IMR-90 (cell line): Measurements from ENCODE around the gene RLF. TPM values are rescaled to one million over a fixed set of nuclear protein-coding genes. Genes with fewer than 3 reads are reported as not detected.

Experiments used
- ATAC-seq: fragments of 200-7000 bp; cut with Tn5 transposase; 2 replicates; pipeline ENCODE4 v1.9.1; 2020; ENCODE audit warnings: low read depth, mild to moderate bottlenecking, moderate library complexity
- BruUV-seq: library from RNA; stranded (reverse); fragments of 400-500 nt; replicated peaks from 2 replicates; lab custom pipeline; 2021; lab: Mats Ljungman, UMichigan
- CTCF ChIA-PET: fragments of 300-600 bp; formaldehyde crosslinking; extraction: SDS; loops from one replicate; lab custom pipeline; 2021; ENCODE audit warnings: antibody characterized with exemption; lab: Yijun Ruan, JAX
- POLR2A ChIA-PET: fragments of 300-600 bp; sonication (Branson Sonifier 250); formaldehyde crosslinking; loops from one replicate; lab custom pipeline; 2022; ENCODE audit warnings: antibody characterized with exemption; ENCODE audit not compliant: unreplicated experiment; lab: Charles Lee
- DNase-seq: peaks from one replicate; pipeline ENCODE4 v3.0.0; 2013
- H2AFZ ChIP-seq: replicated peaks from 2 replicates; pipeline ENCODE3; 2013; ENCODE audit warnings: low read length, mild to moderate bottlenecking; ENCODE audit not compliant: poor library complexity
- H2AK5ac ChIP-seq: 2 replicates; pipeline ENCODE4 v1.6.1; 2013; ENCODE audit warnings: low read depth, low read length, inconsistent platforms
- H2AK9ac ChIP-seq: replicated peaks from 2 replicates; pipeline ENCODE3; 2013; ENCODE audit warnings: mild to moderate bottlenecking, low read depth, low read length, moderate library complexity; ENCODE audit not compliant: poor library complexity
- H2BK120ac ChIP-seq: 2 replicates; pipeline ENCODE4 v1.6.1; 2013; ENCODE audit warnings: low read depth, low read length, inconsistent platforms
- H2BK15ac ChIP-seq: 3 replicates; pipeline ENCODE4 v1.6.1; 2013; ENCODE audit warnings: low read depth, low read length, inconsistent platforms
- H2BK20ac ChIP-seq: 2 replicates; pipeline ENCODE4 v1.6.1; 2013; ENCODE audit warnings: low read depth, mild to moderate bottlenecking, inconsistent platforms, low read length, moderate library complexity
- H2BK5ac ChIP-seq: 2 replicates; pipeline ENCODE4 v1.6.1; 2013; ENCODE audit warnings: mild to moderate bottlenecking, low read depth, low read length, inconsistent platforms; ENCODE audit not compliant: poor library complexity, severe bottlenecking
- H3K14ac ChIP-seq: replicated peaks from 2 replicates; pipeline ENCODE4 v1.6.1; 2013; ENCODE audit warnings: low read depth, low read length, inconsistent platforms
- H3K18ac ChIP-seq: 2 replicates; pipeline ENCODE4 v1.6.1; 2013; ENCODE audit warnings: low read depth, low read length, control low read depth
- H3K23ac ChIP-seq: 2 replicates; pipeline ENCODE4 v1.6.1; 2013; ENCODE audit warnings: low read depth, low read length, inconsistent platforms
- H3K27ac ChIP-seq: 2 replicates; pipeline ENCODE4 v1.5.1; 2013; ENCODE audit warnings: mild to moderate bottlenecking, control low read depth, low read length; ENCODE audit not compliant: insufficient read depth
- H3K27me3 ChIP-seq: 2 replicates; pipeline ENCODE4 v1.6.1; 2013; ENCODE audit warnings: low read length; ENCODE audit not compliant: control insufficient read depth, insufficient read depth
- H3K36me3 ChIP-seq: 2 replicates; pipeline ENCODE4 v1.6.1; 2013; ENCODE audit warnings: low read length, mixed read lengths; ENCODE audit not compliant: control insufficient read depth, insufficient read depth
- H3K4ac ChIP-seq: 2 replicates; pipeline ENCODE4 v1.6.1; 2013; ENCODE audit warnings: low read depth, low read length, inconsistent platforms
- H3K4me1 ChIP-seq: 2 replicates; pipeline ENCODE4 v1.6.1; 2013; ENCODE audit warnings: low read length, mixed read lengths; ENCODE audit not compliant: control insufficient read depth, insufficient read depth
- H3K4me2 ChIP-seq: 2 replicates; pipeline ENCODE4 v1.6.1; 2013; ENCODE audit warnings: low read depth, mild to moderate bottlenecking, control low read depth, low read length, moderate library complexity
- H3K4me3 ChIP-seq: 2 replicates; pipeline ENCODE4 v1.5.1; 2013; ENCODE audit warnings: low read depth, mild to moderate bottlenecking, control low read depth, low read length, moderate library complexity; ENCODE audit not compliant: insufficient read depth
- H3K56ac ChIP-seq: 2 replicates; pipeline ENCODE4 v1.6.1; 2013; ENCODE audit warnings: low read length, inconsistent platforms; ENCODE audit not compliant: insufficient read depth; ENCODE audit errors: extremely low read depth
- H3K79me1 ChIP-seq, 2 experiments: 2 replicates each; pipeline ENCODE4 v1.6.1; 2013; ENCODE audit warnings: low read length in 2 of 2, inconsistent platforms in 1 of 2, low read depth in 1 of 2
- H3K9ac ChIP-seq: 2 replicates; pipeline ENCODE4 v1.6.1; 2013; ENCODE audit warnings: low read depth, low read length, control low read depth
- H3K9me1 ChIP-seq: 2 replicates; pipeline ENCODE4 v1.6.1; 2013; ENCODE audit warnings: low read length, inconsistent platforms; ENCODE audit not compliant: insufficient read depth
- H3K9me3 ChIP-seq: 2 replicates; pipeline ENCODE4 v1.6.1; 2013; ENCODE audit warnings: low read length; ENCODE audit not compliant: control insufficient read depth, insufficient read depth
- H4K20me1 ChIP-seq: 2 replicates; pipeline ENCODE4 v1.6.1; 2013; ENCODE audit warnings: low read length, inconsistent platforms; ENCODE audit not compliant: insufficient read depth
- H4K5ac ChIP-seq: 2 replicates; pipeline ENCODE4 v1.6.1; 2013; ENCODE audit warnings: mild to moderate bottlenecking, low read depth, low read length, control low read depth
- H4K8ac ChIP-seq, 2 experiments: 2 replicates each; pipeline ENCODE4 v1.6.1; 2013; ENCODE audit warnings: low read depth in 2 of 2, low read length in 2 of 2, control low read depth in 1 of 2, inconsistent platforms in 1 of 2
- H4K91ac ChIP-seq: 2 replicates; pipeline ENCODE4 v1.6.1; 2013; ENCODE audit warnings: low read depth, low read length, inconsistent platforms; ENCODE audit not compliant: insufficient read depth
- CHD1 ChIP-seq: IDR thresholded peaks from 2 replicates; pipeline ENCODE4 v1.6.1; 2012; ENCODE audit warnings: low read depth, low read length, improper control_type of control experiment
- FOS ChIP-seq: fragments of 150-350 bp; IDR thresholded peaks from 2 replicates; pipeline ENCODE4 v1.6.1; 2016; ENCODE audit warnings: low read depth, low read length
- POLR2A ChIP-seq: IDR thresholded peaks from 2 replicates; pipeline ENCODE4 v1.6.1; 2012; ENCODE audit warnings: mild to moderate bottlenecking, low read depth, low read length
- dilution Hi-C: fragments of 300-500 bp; cut with HindIII; formaldehyde crosslinking; loops from one replicate; pipeline ENCODE4 v1.14.3; 2018; ENCODE audit warnings: low sequenced_read_pairs; ENCODE audit not compliant: unreplicated experiment
- in situ Hi-C: fragments of 300-500 bp; cut with MboI; formaldehyde crosslinking; loops from 3 replicates; pipeline ENCODE4 v1.14.3; 2019; ENCODE audit warnings: low sequenced_read_pairs, inconsistent platforms, mixed read lengths
- intact Hi-C: fragments of 100-400 bp; cut with micrococcal nuclease; formaldehyde crosslinking; loops from 2 replicates; pipeline ENCODE4 v1.10.0; 2022
- polyA plus RNA-seq, 3 experiments: library from polyadenylated mRNA; depleted of rRNA; stranded (reverse); fragments of >200 nt; gene quantifications; 2 replicates each; pipeline ENCODE4 v1.2.3, GENCODE V29; 2012; ENCODE audit warnings: low replicate concordance in 1 of 3
- total RNA-seq: library from RNA; depleted of rRNA; stranded (reverse); fragments of >200 nt; gene quantifications from 2 replicates; pipeline ENCODE4 v1.2.3, GENCODE V29; 2012

Gene RLF
- total and polyA plus RNA-seq, 2 of the 4 experiments (the other 2 are of a cell fraction), result 4.4 to 29.8 TPM

- Histone ChIP-seq H3K56ac (no peak overlapping the region), H4K5ac (no peak overlapping the region), H2AK5ac (no peak overlapping the region), H4K8ac (no peak overlapping the region), H2AK9ac (no peak overlapping the region), H3K9me3 (no peaks in the 10 kb centered on the region), H3K27me3 (no peaks in the 10 kb centered on the region), H2BK15ac (no peak overlapping the region), H4K20me1 (no peaks in the 10 kb centered on the region; the same call in 1 of the 2 replicates), H3K9me1 (peaks cover 5% of the 10 kb centered on the region; the same call in 1 of the 2 replicates), H3K36me3 (peaks cover 7% of the 10 kb centered on the region; the same call in 1 of the 2 replicates), H4K91ac (no peak overlapping the region), H3K4me1 (peaks cover 2% of the 10 kb centered on the region; the same call in 1 of the 2 replicates), H3K4ac (no peak overlapping the region), H3K27ac (no peak overlapping the region), H2BK5ac (no peak overlapping the region), H2BK120ac (no peak overlapping the region), H3K4me2 (no peak overlapping the region), H2AFZ (no peak overlapping the region), H3K18ac (no peak overlapping the region), H3K4me3 (no peak overlapping the region), H2BK20ac (no peak overlapping the region), H3K14ac (no peak overlapping the region), H3K9ac (no peak overlapping the region), H3K79me1 (peaks cover 24 to 39% of the 10 kb centered on the region in 2 experiments), H3K23ac (no peak overlapping the region)
- intact Hi-C loops (loop anchor here (10.0 kb wide), 1 partner anchor 150 kb away; no protein-coding TSS in a partner anchor), dilution Hi-C loops (no loop called here), in situ Hi-C loops (no loop called here)
- no TSS peak for BruUV-seq
- POLR2A ChIA-PET, result no interaction called here
- CTCF ChIA-PET, result no interaction called here
- TF ChIP-seq CHD1, result no peak
- no peak for TF ChIP-seq FOS
- TF ChIP-seq POLR2A, result no peak
- DNase-seq (no peak), ATAC-seq (no peak)
Observed at GRCh38 chr1:40255231-40255630, 94.0 kb downstream of the RLF start.
